ENCODE results near the gene FARS2.
"Not testable (repeated sequence)": the region's sequence is repeated elsewhere in the genome, so short reads cannot be mapped to it uniquely, and the experiment has no call there.

Gene FARS2

GRCh38 chr6:5645328-5646290, 384.3 kb downstream of the FARS2 start:
- DNase-seq = no peak

DNA sequence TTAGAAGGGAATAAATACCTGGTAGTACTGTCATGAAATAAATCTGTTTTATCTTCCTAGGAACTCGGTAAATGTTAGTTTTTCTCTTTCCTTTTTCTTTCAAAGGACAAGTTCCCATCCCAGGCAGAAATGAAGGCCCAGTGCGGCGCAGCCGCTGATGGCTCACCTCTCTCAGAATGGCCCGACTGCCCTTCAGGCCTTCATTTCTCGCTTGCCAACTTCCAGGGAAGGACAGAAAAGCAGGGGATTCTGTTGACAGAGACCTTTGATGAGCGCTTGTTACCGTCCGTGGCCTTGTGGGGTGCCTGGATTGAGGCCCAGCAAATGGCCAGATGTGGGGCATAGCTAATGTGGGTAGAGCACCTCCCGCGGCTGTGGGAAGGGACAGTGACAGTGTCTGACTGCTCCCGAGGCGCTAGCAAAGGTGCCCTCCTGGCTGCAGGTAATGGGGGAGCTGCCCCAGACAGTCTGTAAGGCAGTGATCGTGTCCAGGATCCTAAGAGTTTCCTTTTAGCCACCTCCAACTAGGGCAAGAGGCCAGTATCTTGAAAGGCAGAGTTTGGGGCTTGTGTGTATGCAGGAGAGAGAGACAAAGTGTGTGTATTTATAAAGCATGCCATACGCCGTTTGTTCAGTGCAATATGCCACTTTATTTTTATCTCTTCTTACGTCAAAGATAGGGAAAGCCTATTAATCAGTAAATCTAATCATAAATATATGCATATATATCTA, 391.3 kb downstream of the FARS2 start:
- no peak for DNase-seq

DNA sequence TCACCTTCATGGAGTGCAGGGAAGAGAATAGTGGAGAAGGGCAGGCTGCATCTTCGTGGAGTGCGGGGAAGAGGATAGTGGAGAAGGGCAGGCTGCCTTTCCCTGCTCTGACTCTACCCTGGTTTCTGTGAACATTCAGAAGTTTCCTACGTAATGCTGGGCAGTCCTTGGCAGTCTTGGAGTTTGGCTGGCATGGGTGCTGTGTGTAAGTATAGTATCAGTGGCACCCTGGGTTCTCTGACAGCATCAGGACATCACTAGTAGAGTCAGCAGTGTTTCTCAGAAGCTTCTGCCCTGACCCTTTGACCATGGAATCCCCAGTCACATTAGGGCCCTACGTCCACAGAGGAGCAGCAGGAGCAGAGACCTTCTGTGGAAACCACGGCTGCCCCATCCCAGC, 392.5 kb downstream of the FARS2 start:
- no peak for DNase-seq

- no peak for DNase-seq
These were observed 394.9 kb downstream of the FARS2 start for GRCh38 chr6:5656226-5656625.

DNA sequence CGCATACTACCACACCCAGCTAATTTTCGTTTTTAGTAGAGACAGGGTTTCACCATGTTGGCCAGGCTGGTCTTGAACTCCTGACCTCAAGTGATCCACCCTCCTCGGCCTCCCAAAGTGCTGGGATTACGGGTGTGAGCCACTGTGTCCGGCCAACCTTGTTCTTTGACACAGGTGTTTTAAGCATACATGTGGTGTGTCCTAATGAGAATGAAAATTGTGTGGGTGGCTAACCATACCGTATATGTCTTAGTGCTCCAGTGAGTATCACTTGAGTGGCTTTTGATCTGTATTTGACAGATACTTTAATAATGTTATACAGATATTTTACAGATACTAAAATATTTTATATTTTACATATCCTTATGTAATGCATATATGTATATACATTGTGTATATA, 395.4 kb downstream of the FARS2 start:
- DNase-seq = not testable (repeated sequence)

- no peak for DNase-seq
These were observed 396.5 kb downstream of the FARS2 start for GRCh38 chr6:5657684-5658430.

GRCh38 chr6:5659467-5659866, 398.2 kb downstream of the FARS2 start:
- no peak for DNase-seq

DNA sequence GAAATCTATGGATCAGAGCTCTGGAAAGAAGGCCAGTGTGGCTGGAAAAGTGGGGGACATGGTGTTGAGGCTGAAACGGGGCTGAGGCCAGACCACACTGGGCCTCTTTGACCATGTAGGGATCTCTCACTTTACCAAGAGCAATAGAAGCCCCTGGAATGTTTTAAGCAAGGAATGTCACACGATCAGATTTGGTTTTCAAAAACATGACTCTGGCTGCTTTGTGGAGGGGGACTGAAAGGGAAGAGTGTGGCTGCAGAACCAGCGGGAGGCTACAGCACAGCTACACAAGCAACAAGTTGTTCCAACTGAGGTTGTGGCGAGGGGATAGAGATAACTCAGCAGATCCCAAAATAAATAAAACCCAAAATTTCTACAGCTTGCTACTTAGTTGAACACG, 399.5 kb downstream of the FARS2 start:
- DNase-seq = no peak

DNA sequence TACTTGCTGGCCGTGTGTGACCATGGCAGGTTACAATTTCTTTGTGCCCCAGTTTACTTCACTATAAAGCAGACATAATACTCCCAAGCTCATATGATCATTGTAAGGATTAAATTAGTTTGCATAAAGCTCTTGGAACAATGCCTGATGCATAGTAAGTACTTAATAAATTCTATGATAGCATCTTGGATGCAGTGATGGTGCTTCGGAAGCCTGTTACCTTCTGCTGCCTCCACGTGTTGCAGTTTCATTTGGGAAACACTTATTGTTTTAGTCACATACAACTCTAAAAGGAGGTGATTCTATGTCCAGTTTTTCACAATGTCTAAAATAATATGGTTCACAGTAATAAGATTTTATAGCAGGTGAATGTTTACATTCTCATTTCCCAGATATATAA, 401.5 kb downstream of the FARS2 start:
- DNase-seq = no peak

GRCh38 chr6:5663259-5663658, 401.9 kb downstream of the FARS2 start:
- no peak for DNase-seq

GRCh38 chr6:5663739-5664138, 402.4 kb downstream of the FARS2 start:
- no peak for DNase-seq

DNA sequence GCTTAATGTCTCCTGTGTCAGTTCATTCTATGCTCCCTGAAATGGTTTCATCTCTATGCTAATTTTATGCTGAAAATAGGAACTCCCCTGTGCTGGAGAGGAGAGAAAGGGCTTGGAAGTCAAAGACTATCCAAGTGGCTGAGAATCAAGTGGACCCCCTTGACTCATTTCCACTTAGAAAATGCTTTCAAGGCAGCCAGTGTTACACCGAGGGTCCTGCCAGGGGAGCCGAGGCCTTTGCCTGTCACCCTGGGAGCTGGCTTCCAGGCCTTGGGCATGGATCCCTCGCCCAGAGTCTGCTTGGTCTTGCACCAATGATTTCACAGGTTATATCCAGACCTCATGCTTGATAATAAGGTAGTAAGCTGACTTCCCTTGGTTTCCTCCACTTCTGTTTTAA, 402.8 kb downstream of the FARS2 start:
- DNase-seq = no peak

DNA sequence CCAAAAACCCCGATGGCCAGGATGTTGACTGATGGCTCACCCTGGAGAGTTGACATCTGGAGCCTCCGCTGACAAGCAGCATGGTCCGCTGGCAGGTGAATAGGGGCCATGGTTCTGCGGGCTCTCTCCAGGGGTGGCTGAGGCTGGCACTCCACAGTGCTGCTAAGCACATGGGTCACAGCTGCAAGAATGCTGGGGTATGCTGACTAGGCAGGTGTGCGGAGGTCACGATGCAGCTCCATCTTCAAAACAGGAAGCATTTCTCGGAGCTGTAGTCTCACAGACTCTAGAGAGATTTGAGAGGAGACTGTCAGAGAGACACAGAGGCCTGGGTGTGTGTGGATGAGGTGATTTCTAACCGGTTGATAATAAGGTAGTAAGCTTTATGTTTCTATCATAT, 403.9 kb downstream of the FARS2 start:
- DNase-seq = no peak

GRCh38 chr6:5665667-5666066, 404.4 kb downstream of the FARS2 start:
- no peak for DNase-seq

GRCh38 chr6:5666695-5667094, 405.4 kb downstream of the FARS2 start:
- no peak for DNase-seq

GRCh38 chr6:5667737-5668136, 406.4 kb downstream of the FARS2 start:
- DNase-seq = no peak

DNA sequence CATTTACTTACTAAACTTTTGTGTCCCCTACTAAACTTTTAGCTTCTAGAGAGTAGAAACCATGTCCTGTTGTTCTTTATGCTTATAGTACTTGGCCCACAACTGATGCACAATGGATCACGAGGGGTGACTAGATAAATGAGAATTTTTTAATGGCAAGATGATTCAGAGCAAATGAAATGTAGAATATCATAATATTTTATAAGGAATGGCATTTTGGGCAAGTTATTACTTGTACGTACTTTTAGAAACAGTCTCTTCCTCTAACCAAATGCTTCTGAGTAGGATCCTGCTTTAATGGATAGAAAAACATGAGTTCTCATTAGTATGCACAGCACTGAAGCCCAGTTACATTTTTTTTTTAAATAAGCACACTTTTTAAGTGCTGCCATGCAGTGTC, 409.1 kb downstream of the FARS2 start:
- DNase-seq = no peak

GRCh38 chr6:5670811-5671561, 409.7 kb downstream of the FARS2 start:
- no peak for DNase-seq

DNA sequence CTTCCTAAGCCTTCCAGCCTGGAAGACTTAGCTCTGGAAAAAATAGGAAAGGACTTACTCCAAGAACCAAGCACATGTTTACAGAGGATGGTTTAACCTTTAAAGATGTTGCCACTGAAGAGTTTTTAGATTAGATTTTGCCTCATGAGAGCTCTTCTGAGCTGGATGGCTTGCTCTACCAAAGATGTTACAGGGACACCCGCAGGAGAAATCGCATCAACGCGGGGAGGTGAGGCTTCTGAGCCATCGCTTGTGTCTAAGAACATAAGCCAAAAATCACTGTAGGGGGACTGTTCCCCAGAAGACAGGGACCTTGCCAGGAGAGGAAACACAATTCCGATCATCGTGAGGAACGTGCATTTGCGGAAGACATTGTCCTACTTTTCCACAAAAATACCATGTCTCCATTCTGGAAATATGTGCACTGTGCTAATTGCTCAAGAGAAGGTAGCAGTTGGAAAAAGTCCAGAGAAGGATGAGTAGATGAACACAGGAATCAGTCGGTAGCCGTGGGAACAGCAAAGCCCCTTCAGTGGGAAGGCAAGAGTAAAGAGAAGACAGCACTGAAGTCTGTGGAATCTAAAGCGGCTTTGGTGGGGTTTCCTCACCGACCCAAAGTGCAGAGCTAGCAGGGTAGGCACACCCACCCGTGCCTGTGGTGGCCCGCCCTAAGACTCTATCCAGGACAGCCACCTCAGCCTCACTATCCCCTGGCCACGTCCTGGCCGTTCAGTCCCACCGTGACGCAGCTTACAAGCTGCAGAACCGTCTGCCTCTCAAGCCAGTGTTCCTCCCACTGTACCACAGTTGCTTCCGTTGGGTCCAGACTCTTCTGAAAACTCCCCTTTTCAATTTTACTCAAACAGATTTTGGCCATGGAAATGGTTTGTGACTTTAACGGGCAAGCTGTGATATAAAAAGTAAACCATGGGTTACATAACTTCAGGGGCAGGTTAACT, 410.6 kb downstream of the FARS2 start:
- no peak for DNase-seq

DNA sequence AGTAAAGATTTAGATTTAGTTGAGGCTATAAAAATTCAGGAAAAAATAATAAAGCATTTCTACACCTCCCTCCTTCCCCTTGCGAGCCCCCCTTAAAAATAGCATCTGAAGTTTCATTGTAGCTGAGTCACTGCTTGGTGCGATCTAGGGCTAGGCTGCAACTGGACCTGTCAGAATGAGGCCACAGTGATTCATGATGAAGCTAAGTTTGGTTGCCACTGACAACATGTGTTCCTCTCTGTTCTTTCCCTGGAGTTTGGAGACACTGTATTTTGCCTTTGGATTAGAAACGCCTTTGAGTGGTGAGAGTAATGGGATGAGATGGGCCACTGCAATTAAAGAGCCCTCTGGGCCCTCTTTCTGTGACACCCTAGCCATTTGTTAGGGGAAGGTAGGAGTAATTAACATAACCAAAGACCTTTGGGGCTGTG, 411.3 kb downstream of the FARS2 start:
- no peak for DNase-seq
